ENCODE data around the gene MICU2. TPM values are rescaled to one million over a fixed set of nuclear protein-coding genes. Genes with fewer than 3 reads are reported as not detected.
A peak's percentile ranks its signal among the peaks of the same experiment; 100 is the strongest.

The MICU2 gene
- total RNA-seq, 1 experiment from 2014 or later = 16.3 TPM

- Mint-ChIP-seq H3K36me3 (ENCODE audit: insufficient read depth, unreplicated experiment) (no peaks in the 10 kb centered on the region), H3K27ac (ENCODE audit: unreplicated experiment) (no peak overlapping the region), H3K27me3 (ENCODE audit: unreplicated experiment) (no peaks in the 10 kb centered on the region), H3K4me3 (ENCODE audit: low read depth, unreplicated experiment) (no peak overlapping the region), H3K4me1 (ENCODE audit: low read depth, unreplicated experiment) (peaks cover 25% of the 10 kb centered on the region), H3K9me3 (ENCODE audit: low read depth, unreplicated experiment) (no peaks in the 10 kb centered on the region)
- intact Hi-C loops (cut with micrococcal nuclease; ENCODE audit: unreplicated experiment) = loop anchor here (5.0 to 10.0 kb wide), 2 partner anchors 196 to 1164 kb away; no protein-coding TSS in a partner anchor
- peak; percentile 27 for DNase-seq
- TF ChIP-seq CTCF (IDR thresholded peaks at IDR 0.05; ENCODE audit: unreplicated experiment) = peak; percentile 15
- CTCF ChIA-PET = interaction anchor here (0.6 to 1.8 kb wide), 8 partner anchors 9 to 211 kb away, joined by 3 to 7 read pairs (median 3); partner anchors contain the start of gene FGF9
- BruUV-seq (replicated peaks) = no TSS peak
Observed at GRCh38 chr13:21638319-21639282, 34.6 kb upstream of the MICU2 start.

GRCh38 chr13:21637296-21637695 lies 33.3 kb upstream of the MICU2 start:
- Mint-ChIP-seq H3K4me1 (ENCODE audit: low read depth, unreplicated experiment) (peaks cover 25% of the 10 kb centered on the region), H3K36me3 (ENCODE audit: insufficient read depth, unreplicated experiment) (no peaks in the 10 kb centered on the region), H3K27me3 (ENCODE audit: unreplicated experiment) (no peaks in the 10 kb centered on the region), H3K4me3 (ENCODE audit: low read depth, unreplicated experiment) (no peak overlapping the region), H3K9me3 (ENCODE audit: low read depth, unreplicated experiment) (no peaks in the 10 kb centered on the region), H3K27ac (ENCODE audit: unreplicated experiment) (peak overlapping the region; percentile 18)
- CTCF ChIA-PET = interaction anchor here (1.0 to 1.8 kb wide), 4 partner anchors 21 to 212 kb away, joined by 3 to 7 read pairs (median 4); no protein-coding TSS in a partner anchor
- intact Hi-C loops (cut with micrococcal nuclease; ENCODE audit: unreplicated experiment) = loop anchor here (2.0 to 10.0 kb wide), 3 partner anchors 34 to 1165 kb away; partner anchors contain the start of gene FGF9
- BruUV-seq (replicated peaks) = no TSS peak
- peak; percentile 86 for DNase-seq
- no peak for TF ChIP-seq CTCF (IDR thresholded peaks at IDR 0.05; ENCODE audit: unreplicated experiment)

- CTCF ChIA-PET = interaction anchor here (0.6 to 1.7 kb wide), 3 partner anchors 39 to 782 kb away, joined by 3 to 5 read pairs (median 4); no protein-coding TSS in a partner anchor
Observed at GRCh38 chr13:21636656-21637055, 32.7 kb upstream of the MICU2 start.

More at GRCh38 chr13:21636656-21637055, 32.7 kb upstream of the MICU2 start:
- intact Hi-C loops (cut with micrococcal nuclease; ENCODE audit: unreplicated experiment) = loop anchor here (2.0 to 10.0 kb wide), 3 partner anchors 34 to 1166 kb away; partner anchors contain the start of gene FGF9
- Mint-ChIP-seq H3K4me3 (ENCODE audit: low read depth, unreplicated experiment) (no peak overlapping the region), H3K9me3 (ENCODE audit: low read depth, unreplicated experiment) (no peaks in the 10 kb centered on the region), H3K27me3 (ENCODE audit: unreplicated experiment) (no peaks in the 10 kb centered on the region), H3K4me1 (ENCODE audit: low read depth, unreplicated experiment) (peaks cover 25% of the 10 kb centered on the region), H3K36me3 (ENCODE audit: insufficient read depth, unreplicated experiment) (no peaks in the 10 kb centered on the region), H3K27ac (ENCODE audit: unreplicated experiment) (peak overlapping the region; percentile 18)
- BruUV-seq (replicated peaks) = no TSS peak
- no peak for TF ChIP-seq CTCF (IDR thresholded peaks at IDR 0.05; ENCODE audit: unreplicated experiment)
- DNase-seq = no peak
